Keratinocyte (primary cell): Measurements from ENCODE around the gene KIFBP. TPM values are rescaled to one million over a fixed set of nuclear protein-coding genes. Genes with fewer than 3 reads are reported as not detected.

Source experiments
- DNase-seq: peaks from one replicate; pipeline ENCODE4 v3.0.0-alpha.2; 2011; ENCODE audit warnings: low read depth, missing footprints, low spot score
- FAIRE-seq: peaks from 2 replicates; lab custom pipeline; 2011; peaks lifted over from hg19 to GRCh38; lab: Jason Lieb, UNC
- H2AFZ ChIP-seq: 2 replicates; pipeline ENCODE4 v1.6.0; 2012; ENCODE audit warnings: low read length, control low read depth, inconsistent platforms; ENCODE audit not compliant: control insufficient read depth
- H3K27ac ChIP-seq: 2 replicates; pipeline ENCODE4 v1.5.1; 2011; ENCODE audit warnings: low read length; ENCODE audit not compliant: control insufficient read depth, insufficient read depth
- H3K27me3 ChIP-seq: 3 replicates; pipeline ENCODE4 v1.6.0; 2011; ENCODE audit warnings: low read length; ENCODE audit not compliant: control insufficient read depth, insufficient read depth; ENCODE audit errors: extremely low read depth
- H3K36me3 ChIP-seq, 2 experiments: 2 replicates in 1 of 2; 3 replicates in 1 of 2; pipeline ENCODE4 v1.5.1; 2011; ENCODE audit warnings: low read length in 2 of 2, mild to moderate bottlenecking in 1 of 2; ENCODE audit not compliant: control insufficient read depth in 2 of 2, insufficient read depth in 2 of 2; ENCODE audit errors: extremely low read depth in 1 of 2
- H3K4me1 ChIP-seq: 3 replicates; pipeline ENCODE4 v1.5.1; 2011; ENCODE audit warnings: low read length; ENCODE audit not compliant: control insufficient read depth, insufficient read depth; ENCODE audit errors: extremely low read depth
- H3K4me2 ChIP-seq: 3 replicates; pipeline ENCODE4 v1.6.0; 2011; ENCODE audit warnings: low read depth, low read length; ENCODE audit not compliant: control insufficient read depth, insufficient read depth; ENCODE audit errors: extremely low read depth
- H3K4me3 ChIP-seq, 3 experiments: fragments of 200-600 bp in 1 of 3; sonication (generic) in 1 of 3; 2 replicates in 2 of 3; 3 replicates in 1 of 3; pipeline ENCODE4 v1.5.1; 2011 to 2016; ENCODE audit warnings: low read length in 3 of 3, mild to moderate bottlenecking in 3 of 3, control low read depth in 2 of 3, inconsistent platforms in 1 of 3, low read depth in 1 of 3, mixed read lengths in 1 of 3, mixed run types in 1 of 3, moderate library complexity in 1 of 3; ENCODE audit not compliant: control insufficient read depth in 2 of 3, insufficient read depth in 2 of 3; ENCODE audit errors: extremely low read depth in 1 of 3
- H3K79me2 ChIP-seq: 2 replicates; pipeline ENCODE4 v1.6.0; 2012; ENCODE audit warnings: low read length; ENCODE audit not compliant: control insufficient read depth, insufficient read depth
- H3K9ac ChIP-seq: 3 replicates; pipeline ENCODE4 v1.6.0; 2011; ENCODE audit warnings: low read length; ENCODE audit not compliant: control insufficient read depth, insufficient read depth; ENCODE audit errors: extremely low read depth
- H3K9me1 ChIP-seq: 3 replicates; pipeline ENCODE4 v1.6.0; 2011; ENCODE audit warnings: low read length; ENCODE audit not compliant: control insufficient read depth, insufficient read depth; ENCODE audit errors: extremely low read depth
- H3K9me3 ChIP-seq: 2 replicates; pipeline ENCODE4 v1.5.1; 2012; ENCODE audit warnings: low read depth, low read length; ENCODE audit not compliant: control insufficient read depth
- H4K20me1 ChIP-seq: 3 replicates; pipeline ENCODE4 v1.6.0; 2011; ENCODE audit warnings: low read length; ENCODE audit not compliant: control insufficient read depth, insufficient read depth; ENCODE audit errors: extremely low read depth
- CTCF ChIP-seq, 3 experiments: IDR thresholded peaks in 1 of 3; conservative IDR thresholded peaks in 1 of 3; optimal IDR thresholded peaks in 1 of 3; 2 replicates in 2 of 3; 3 replicates in 1 of 3; pipeline versions ENCODE3 to v1.5.1; 2011; ENCODE audit warnings: low read length in 3 of 3, mild to moderate bottlenecking in 3 of 3, moderate library complexity in 2 of 3, control low read depth in 1 of 3, inconsistent platforms in 1 of 3; ENCODE audit not compliant: insufficient read depth in 2 of 3; ENCODE audit errors: extremely low read depth in 1 of 3
- EZH2 ChIP-seq: IDR thresholded peaks from one replicate; pipeline ENCODE4 v1.6.1; 2012; ENCODE audit warnings: inconsistent platforms, mild to moderate bottlenecking, low read length, moderate library complexity
- dilution Hi-C: fragments of 300-500 bp; cut with MboI; formaldehyde crosslinking; loops from one replicate; pipeline ENCODE4 v1.7.0; 2020; ENCODE audit warnings: low sequenced_read_pairs; ENCODE audit not compliant: extremely low pct_ligation_motif_present
- polyA plus RNA-seq, 5 experiments: library from polyadenylated mRNA; depleted of rRNA in 3 of 5; stranded (reverse) in 3 of 5; stranded (forward) in 1 of 5; unstranded in 1 of 5; fragments of >200 nt; gene quantifications; 1 replicate in 1 of 5; 2 replicates in 3 of 5; 3 replicates in 1 of 5; pipeline versions ENCODE4 v1.2.1 to v1.2.3, GENCODE V29; 2011 to 2012; ENCODE audit warnings: missing spikeins in 2 of 5, low read depth in 1 of 5, low replicate concordance in 1 of 5

Gene KIFBP
- polyA plus RNA-seq, 1 donor (not counting 4 experiments of a cell fraction or from before 2014, with no cell fraction given): 48.9 TPM

- dilution Hi-C loops: no loop called here
- H3K9ac ChIP-seq: no peak overlapping the region
- H4K20me1 ChIP-seq: no peaks in the 10 kb centered on the region
- no peaks in the 10 kb centered on the region for H3K36me3 ChIP-seq
- H3K4me2 ChIP-seq: no peak overlapping the region
- no peaks in the 10 kb centered on the region for H3K9me3 ChIP-seq
- FAIRE-seq (no peak), DNase-seq (no peak)
- TF ChIP-seq EZH2 (no peak), CTCF (optimal IDR thresholded peaks at IDR 0.05 in 1 of 3, IDR thresholded peaks at IDR 0.05 in 1 of 3, conservative IDR thresholded peaks at IDR 0.05 in 1 of 3; ENCODE audit: extremely low read depth in 1 of 3, insufficient read depth in 2 of 3, low read length in 3 of 3) (no peak)
- no peaks in the 10 kb centered on the region for H3K79me2 ChIP-seq
- no peaks in the 10 kb centered on the region for H3K9me1 ChIP-seq
- no peak overlapping the region for H2AFZ ChIP-seq
- no peak overlapping the region for H3K4me3 ChIP-seq
- no peak overlapping the region for H3K27ac ChIP-seq
- H3K27me3 ChIP-seq: no peaks in the 10 kb centered on the region
- H3K4me1 ChIP-seq: peaks cover 7% of the 10 kb centered on the region
Measured at GRCh38 chr10:69055241-69055640, 66.6 kb downstream of the KIFBP start.

- Histone ChIP-seq H3K9ac (no peak overlapping the region), H3K4me3 (no peak overlapping the region), H3K4me1 (peaks cover 7% of the 10 kb centered on the region), H3K36me3 (no peaks in the 10 kb centered on the region), H4K20me1 (no peaks in the 10 kb centered on the region), H3K79me2 (no peaks in the 10 kb centered on the region), H3K9me1 (no peaks in the 10 kb centered on the region), H3K27ac (no peak overlapping the region), H3K9me3 (no peaks in the 10 kb centered on the region), H2AFZ (no peak overlapping the region), H3K4me2 (no peak overlapping the region), H3K27me3 (no peaks in the 10 kb centered on the region)
- TF ChIP-seq EZH2 (no peak), CTCF (optimal IDR thresholded peaks at IDR 0.05 in 1 of 3, IDR thresholded peaks at IDR 0.05 in 1 of 3, conservative IDR thresholded peaks at IDR 0.05 in 1 of 3; ENCODE audit: extremely low read depth in 1 of 3, insufficient read depth in 2 of 3, low read length in 3 of 3) (no peak)
- FAIRE-seq: no peak
- dilution Hi-C loops: no loop called here
- no peak for DNase-seq
Measured at GRCh38 chr10:69056129-69056528, 67.5 kb downstream of the KIFBP start.
